ENCODE results near the gene GDF11.

DNA sequence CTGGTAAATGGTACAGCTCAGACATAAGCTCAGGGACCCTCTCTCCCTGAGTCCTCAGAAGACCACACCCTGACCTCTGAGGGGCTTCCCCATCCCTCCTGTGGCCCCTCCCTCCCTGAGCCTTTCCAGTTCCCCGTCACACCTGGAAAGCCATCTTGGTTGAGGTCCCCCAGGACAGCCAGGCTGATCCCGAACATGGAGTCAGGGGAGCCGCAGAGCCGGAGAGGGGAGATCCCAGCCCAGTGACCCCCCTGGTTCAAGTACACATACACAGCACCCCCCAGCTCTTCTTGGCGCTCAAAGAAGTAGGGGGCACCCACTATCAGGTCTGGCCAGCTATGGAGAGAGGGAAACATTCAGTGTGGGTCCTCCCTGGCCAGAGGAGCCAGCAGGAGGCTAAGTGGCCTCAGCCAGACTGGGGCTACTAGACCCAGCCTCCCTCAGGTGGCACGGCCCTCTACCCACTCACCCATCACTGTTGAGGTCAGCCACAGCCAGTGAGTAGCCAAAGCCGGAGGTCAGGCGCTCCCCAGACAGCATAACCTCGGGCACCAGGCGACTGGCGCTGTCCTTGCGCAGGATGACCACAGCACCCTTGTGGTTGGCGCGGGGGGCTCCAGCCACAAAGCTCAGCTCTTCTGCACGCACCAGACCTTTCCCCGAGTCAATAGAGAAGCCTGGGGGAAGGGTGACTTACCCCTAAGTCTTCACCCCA lies 44.5 kb upstream of the GDF11 start:
- TF ChIP-seq, protein P1, sequence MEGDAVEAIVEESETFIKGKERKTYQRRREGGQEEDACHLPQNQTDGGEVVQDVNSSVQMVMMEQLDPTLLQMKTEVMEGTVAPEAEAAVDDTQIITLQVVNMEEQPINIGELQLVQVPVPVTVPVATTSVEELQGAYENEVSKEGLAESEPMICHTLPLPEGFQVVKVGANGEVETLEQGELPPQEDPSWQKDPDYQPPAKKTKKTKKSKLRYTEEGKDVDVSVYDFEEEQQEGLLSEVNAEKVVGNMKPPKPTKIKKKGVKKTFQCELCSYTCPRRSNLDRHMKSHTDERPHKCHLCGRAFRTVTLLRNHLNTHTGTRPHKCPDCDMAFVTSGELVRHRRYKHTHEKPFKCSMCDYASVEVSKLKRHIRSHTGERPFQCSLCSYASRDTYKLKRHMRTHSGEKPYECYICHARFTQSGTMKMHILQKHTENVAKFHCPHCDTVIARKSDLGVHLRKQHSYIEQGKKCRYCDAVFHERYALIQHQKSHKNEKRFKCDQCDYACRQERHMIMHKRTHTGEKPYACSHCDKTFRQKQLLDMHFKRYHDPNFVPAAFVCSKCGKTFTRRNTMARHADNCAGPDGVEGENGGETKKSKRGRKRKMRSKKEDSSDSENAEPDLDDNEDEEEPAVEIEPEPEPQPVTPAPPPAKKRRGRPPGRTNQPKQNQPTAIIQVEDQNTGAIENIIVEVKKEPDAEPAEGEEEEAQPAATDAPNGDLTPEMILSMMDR (IDR thresholded peaks at IDR 0.05 in 8 of 11, conservative IDR thresholded peaks at IDR 0.05 in 3 of 11), result no peak
- TF ChIP-seq POLR2A (IDR thresholded peaks at IDR 0.05), result no peak

Data from spleen (tissue), 7 donors.